PC-3 (cell line): ENCODE data around the gene SMG7. TPM values are rescaled to one million over a fixed set of nuclear protein-coding genes. Genes with fewer than 3 reads are reported as not detected.

ENCODE experiments used
- ATAC-seq: fragments of 200-7000 bp; cut with Tn5 transposase; 2 replicates; pipeline ENCODE4 v1.9.1; 2020; ENCODE audit warnings: mild to moderate bottlenecking, moderate library complexity
- BruUV-seq: library from RNA; stranded (reverse); fragments of 400-500 nt; replicated peaks from 2 replicates; lab custom pipeline; 2021; lab: Mats Ljungman, UMichigan
- CTCF ChIA-PET: fragments of 300-600 bp; sonication (Branson Sonifier 250); formaldehyde crosslinking; loops from one replicate; lab custom pipeline; 2022; ENCODE audit warnings: antibody characterized with exemption; lab: Charles Lee
- POLR2A ChIA-PET: fragments of 300-600 bp; sonication (Branson Sonifier 250); formaldehyde crosslinking; loops from one replicate; lab custom pipeline; 2022; ENCODE audit warnings: antibody characterized with exemption; ENCODE audit not compliant: unreplicated experiment; lab: Charles Lee
- DNase-seq: peaks from one replicate; pipeline ENCODE4 v3.0.0-alpha.2; 2015
- H2AFZ ChIP-seq: fragments of 300-600 bp; sonication (generic); 2 replicates; pipeline ENCODE4 v1.6.0; 2016; ENCODE audit warnings: antibody characterized with exemption, low read length
- H3F3A ChIP-seq: fragments of 300-600 bp; sonication (generic); one replicate; pipeline ENCODE4 v1.6.0; 2017; ENCODE audit warnings: antibody characterized with exemption, low read length, control low read depth, mild to moderate bottlenecking; ENCODE audit not compliant: unreplicated experiment
- H3K27ac ChIP-seq: fragments of 300-600 bp; sonication (generic); 2 replicates; pipeline ENCODE4 v1.5.1; 2016; ENCODE audit warnings: mild to moderate bottlenecking, low read length
- H3K27me3 ChIP-seq: fragments of 300-600 bp; sonication (generic); 2 replicates; pipeline ENCODE4 v1.6.1; 2016; ENCODE audit warnings: low read length, mixed read lengths
- H3K36me3 ChIP-seq: fragments of 300-600 bp; sonication (generic); 2 replicates; pipeline ENCODE4 v1.6.1; 2016; ENCODE audit warnings: low read depth, mixed run types, low read length, mixed read lengths
- H3K4me1 ChIP-seq: fragments of 300-600 bp; sonication (generic); 2 replicates; pipeline ENCODE4 v1.5.1; 2016; ENCODE audit warnings: low read length; ENCODE audit not compliant: insufficient read depth
- H3K4me2 ChIP-seq: fragments of 300-600 bp; sonication (generic); 2 replicates; pipeline ENCODE4 v1.6.0; 2016; ENCODE audit warnings: low read length
- H3K4me3 ChIP-seq: fragments of 300-600 bp; sonication (generic); 2 replicates; pipeline ENCODE4 v1.5.1; 2016; ENCODE audit warnings: mild to moderate bottlenecking, low read length, mixed read lengths
- H3K79me2 ChIP-seq: fragments of 300-600 bp; sonication (generic); 2 replicates; pipeline ENCODE4 v1.6.1; 2017; ENCODE audit warnings: low read length, mixed read lengths
- H3K9ac ChIP-seq: fragments of 300-600 bp; sonication (generic); 2 replicates; pipeline ENCODE4 v1.6.0; 2016; ENCODE audit warnings: mild to moderate bottlenecking, low read length
- H3K9me2 ChIP-seq: fragments of 300-600 bp; sonication (generic); replicated peaks from 2 replicates; pipeline ENCODE4 v1.6.1; 2016; ENCODE audit warnings: mixed run types, low read length, mixed read lengths
- H3K9me3 ChIP-seq: fragments of 300-600 bp; sonication (generic); 2 replicates; pipeline ENCODE4 v1.6.1; 2016; ENCODE audit warnings: low read length, mixed read lengths
- H4K20me1 ChIP-seq: fragments of 300-600 bp; sonication (generic); 2 replicates; pipeline ENCODE4 v1.6.1; 2016; ENCODE audit warnings: low read length, mixed read lengths
- EZH2 ChIP-seq: fragments of 300-600 bp; sonication (generic); IDR thresholded peaks from one replicate; pipeline ENCODE4 v1.6.1; 2017; ENCODE audit warnings: antibody characterized with exemption, mild to moderate bottlenecking, low read length; ENCODE audit not compliant: unreplicated experiment
- EZH2phosphoT487 ChIP-seq: fragments of 300-600 bp; sonication (generic); IDR thresholded peaks from 2 replicates; pipeline ENCODE4 v1.6.1; 2018; ENCODE audit warnings: mild to moderate bottlenecking, antibody characterized with exemption, low read length, borderline replicate concordance
- intact Hi-C: fragments of 100-400 bp; cut with micrococcal nuclease; formaldehyde crosslinking; loops from 2 replicates; pipeline ENCODE4 v1.9.0; 2023
- total RNA-seq: library from RNA; depleted of rRNA; stranded (reverse); fragments of >200 nt; gene quantifications from 2 replicates; pipeline ENCODE4 v1.2.3, GENCODE V29; 2014
- TF ChIP-seq, protein P1 (sequence below): fragments of 300-600 bp; sonication (generic); conservative IDR thresholded peaks from 2 replicates; pipeline ENCODE4 v1.5.1; 2017; ENCODE audit warnings: antibody characterized with exemption, low read depth, mild to moderate bottlenecking, low read length

SMG7 gene
- total RNA-seq, 1 experiment from 2014 or later = 25.5 TPM

DNA sequence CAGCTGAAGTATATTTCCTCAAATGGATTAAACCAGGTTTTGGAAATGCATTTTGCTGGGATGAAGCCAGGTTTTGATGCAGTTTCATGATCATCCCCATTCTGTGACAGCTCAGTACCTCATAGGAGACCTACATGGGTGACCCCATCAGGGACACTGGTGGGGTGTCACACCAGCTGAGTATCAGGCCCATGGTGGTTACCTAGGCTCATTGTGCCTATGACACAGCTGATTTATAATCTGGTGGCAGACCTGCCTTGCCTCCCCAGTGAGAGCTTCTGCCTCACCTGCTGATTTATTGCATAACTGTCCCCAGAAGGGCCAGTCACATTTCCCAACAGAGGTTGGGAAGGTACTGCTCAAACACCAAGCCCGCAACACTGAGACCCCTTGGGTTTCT is 114.2 kb downstream of the SMG7 start:
- TF ChIP-seq, protein P1, sequence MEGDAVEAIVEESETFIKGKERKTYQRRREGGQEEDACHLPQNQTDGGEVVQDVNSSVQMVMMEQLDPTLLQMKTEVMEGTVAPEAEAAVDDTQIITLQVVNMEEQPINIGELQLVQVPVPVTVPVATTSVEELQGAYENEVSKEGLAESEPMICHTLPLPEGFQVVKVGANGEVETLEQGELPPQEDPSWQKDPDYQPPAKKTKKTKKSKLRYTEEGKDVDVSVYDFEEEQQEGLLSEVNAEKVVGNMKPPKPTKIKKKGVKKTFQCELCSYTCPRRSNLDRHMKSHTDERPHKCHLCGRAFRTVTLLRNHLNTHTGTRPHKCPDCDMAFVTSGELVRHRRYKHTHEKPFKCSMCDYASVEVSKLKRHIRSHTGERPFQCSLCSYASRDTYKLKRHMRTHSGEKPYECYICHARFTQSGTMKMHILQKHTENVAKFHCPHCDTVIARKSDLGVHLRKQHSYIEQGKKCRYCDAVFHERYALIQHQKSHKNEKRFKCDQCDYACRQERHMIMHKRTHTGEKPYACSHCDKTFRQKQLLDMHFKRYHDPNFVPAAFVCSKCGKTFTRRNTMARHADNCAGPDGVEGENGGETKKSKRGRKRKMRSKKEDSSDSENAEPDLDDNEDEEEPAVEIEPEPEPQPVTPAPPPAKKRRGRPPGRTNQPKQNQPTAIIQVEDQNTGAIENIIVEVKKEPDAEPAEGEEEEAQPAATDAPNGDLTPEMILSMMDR = no peak
- no peaks in the 10 kb centered on the region for H4K20me1 ChIP-seq
- H3K79me2 ChIP-seq = no peaks in the 10 kb centered on the region
- H2AFZ ChIP-seq = no peak overlapping the region
- peaks cover 12% of the 10 kb centered on the region for H3K4me1 ChIP-seq
- DNase-seq = no peak
- no peaks in the 10 kb centered on the region for H3K36me3 ChIP-seq
- H3K9ac ChIP-seq = no peak overlapping the region
- H3K4me2 ChIP-seq = no peak overlapping the region
- no peaks in the 10 kb centered on the region for H3K9me3 ChIP-seq
- no peak overlapping the region for H3K27ac ChIP-seq
- H3K4me3 ChIP-seq = no peak overlapping the region
- H3F3A ChIP-seq = no peaks in the 10 kb centered on the region
- intact Hi-C loops = loop anchor here (5.0 kb wide), 1 partner anchor 629 kb away; no protein-coding TSS in a partner anchor
- no peaks in the 10 kb centered on the region for H3K27me3 ChIP-seq
- H3K9me2 ChIP-seq = no peaks in the 10 kb centered on the region
- BruUV-seq = no TSS peak
- CTCF ChIA-PET = no interaction called here
- no peak for ATAC-seq
- POLR2A ChIA-PET = interaction anchor here (0.6 kb wide), 1 partner anchor 38 kb away, joined by 3 read pairs; no protein-coding TSS in a partner anchor

DNA sequence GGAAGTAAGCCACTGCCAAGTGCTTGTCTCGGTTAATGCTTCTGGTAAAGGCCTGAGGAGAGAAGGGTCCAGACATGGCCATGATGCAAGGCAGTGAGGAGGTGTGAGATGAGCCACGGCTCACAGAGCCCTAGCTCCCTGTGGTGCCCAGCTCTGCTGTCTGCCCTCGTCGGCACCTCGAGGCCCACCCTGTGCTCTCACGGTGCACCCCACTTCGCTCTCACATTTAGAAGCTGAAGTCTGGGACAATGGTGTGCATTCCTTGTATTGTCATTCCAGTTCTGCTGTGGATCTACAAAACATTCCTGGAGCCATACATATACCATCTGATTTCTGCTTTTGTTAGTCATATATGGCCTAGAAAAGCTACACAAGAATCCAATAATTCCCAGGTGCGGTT is 114.6 kb downstream of the SMG7 start:
- intact Hi-C loops = loop anchor here (5.0 kb wide), 1 partner anchor 630 kb away; no protein-coding TSS in a partner anchor
- CTCF ChIA-PET = no interaction called here
- no peak overlapping the region for H3K9ac ChIP-seq

DNA sequence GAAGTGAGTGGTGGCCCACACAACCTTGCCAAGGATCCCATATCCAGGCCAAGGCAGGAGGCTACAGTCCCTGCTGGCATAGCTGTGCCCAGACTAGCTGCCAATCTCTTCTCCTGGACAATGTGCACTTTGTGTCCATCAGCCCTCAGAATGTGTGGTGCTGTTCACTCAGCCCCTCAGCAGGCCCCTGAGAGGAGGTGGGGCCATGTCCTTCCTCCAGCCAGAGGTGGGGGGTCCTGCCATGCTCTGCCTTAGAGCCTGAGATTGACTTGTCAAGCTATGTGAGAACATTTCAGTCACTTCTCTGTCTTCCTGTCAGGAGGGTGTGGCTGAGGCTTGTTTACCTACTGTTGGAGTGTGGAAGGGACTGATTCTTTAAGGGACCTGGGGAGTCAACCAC is 116.5 kb downstream of the SMG7 start:
- no peaks in the 10 kb centered on the region for H3K36me3 ChIP-seq
- TF ChIP-seq, protein P1 = no peak
- TF ChIP-seq EZH2 (no peak), EZH2phosphoT487 (no peak)
- H3K79me2 ChIP-seq = no peaks in the 10 kb centered on the region
- no peaks in the 10 kb centered on the region for H3K9me3 ChIP-seq
- H3K4me2 ChIP-seq = peak overlapping the region; percentile 31; the same call in 1 of the 2 replicates
- ChIA-PET CTCF (no interaction called here), POLR2A (no interaction called here)
- no peak overlapping the region for H3K27ac ChIP-seq
- H3K4me3 ChIP-seq = no peak overlapping the region
- no peaks in the 10 kb centered on the region for H3K9me2 ChIP-seq
- H3K9ac ChIP-seq = no peak overlapping the region
- intact Hi-C loops = loop anchor here (5.0 kb wide), 1 partner anchor 632 kb away; no protein-coding TSS in a partner anchor
- no peaks in the 10 kb centered on the region for H3F3A ChIP-seq
- no TSS peak for BruUV-seq
- no peaks in the 10 kb centered on the region for H3K27me3 ChIP-seq
- DNase-seq (peak; percentile 35), ATAC-seq (peak; percentile 76)
- H4K20me1 ChIP-seq = no peaks in the 10 kb centered on the region
- peak overlapping the region; percentile 53; the same call in 1 of the 2 replicates for H2AFZ ChIP-seq
- peaks cover 12% of the 10 kb centered on the region for H3K4me1 ChIP-seq

More for the DNA sequence above, 114.6 kb downstream of the SMG7 start:
- DNase-seq = no peak
- BruUV-seq = no TSS peak
- Histone ChIP-seq H3K4me2 (no peak overlapping the region), H3K9me3 (no peaks in the 10 kb centered on the region), H3K27ac (no peak overlapping the region), H3K79me2 (no peaks in the 10 kb centered on the region), H4K20me1 (no peaks in the 10 kb centered on the region), H3K36me3 (no peaks in the 10 kb centered on the region), H3K4me1 (peaks cover 12% of the 10 kb centered on the region), H3K9me2 (no peaks in the 10 kb centered on the region), H3K4me3 (no peak overlapping the region), H2AFZ (no peak overlapping the region), H3F3A (no peaks in the 10 kb centered on the region), H3K27me3 (no peaks in the 10 kb centered on the region)
- no peak for TF ChIP-seq EZH2phosphoT487
- TF ChIP-seq EZH2 = no peak
- TF ChIP-seq, protein P1 = no peak
- no peak for ATAC-seq
- POLR2A ChIA-PET = interaction anchor here (0.6 kb wide), 1 partner anchor 39 kb away, joined by 3 read pairs; no protein-coding TSS in a partner anchor
